Measurements from ENCODE around the gene KDM4B.

The KDM4B gene

DNA sequence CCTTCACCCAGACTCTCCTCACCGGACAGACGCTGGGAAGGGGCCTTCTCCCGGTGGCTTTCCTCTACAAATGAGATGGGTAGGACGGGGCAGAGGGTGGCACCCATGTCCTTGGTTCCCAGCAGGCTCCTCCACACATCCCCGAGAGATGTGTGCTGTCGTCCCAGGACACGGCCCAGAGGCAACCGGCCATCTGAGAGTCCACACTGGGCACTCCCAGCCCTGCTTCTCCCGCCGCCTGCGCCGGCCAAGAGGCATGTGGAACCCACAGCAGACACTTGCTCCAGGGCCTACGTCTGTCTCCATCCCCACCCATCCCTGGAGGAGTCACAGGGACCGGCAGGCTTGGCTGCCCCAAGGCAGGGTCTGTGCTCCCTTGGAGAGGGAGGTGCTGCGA lies 179.9 kb downstream of the KDM4B start:
- TF ChIP-seq, protein P1, sequence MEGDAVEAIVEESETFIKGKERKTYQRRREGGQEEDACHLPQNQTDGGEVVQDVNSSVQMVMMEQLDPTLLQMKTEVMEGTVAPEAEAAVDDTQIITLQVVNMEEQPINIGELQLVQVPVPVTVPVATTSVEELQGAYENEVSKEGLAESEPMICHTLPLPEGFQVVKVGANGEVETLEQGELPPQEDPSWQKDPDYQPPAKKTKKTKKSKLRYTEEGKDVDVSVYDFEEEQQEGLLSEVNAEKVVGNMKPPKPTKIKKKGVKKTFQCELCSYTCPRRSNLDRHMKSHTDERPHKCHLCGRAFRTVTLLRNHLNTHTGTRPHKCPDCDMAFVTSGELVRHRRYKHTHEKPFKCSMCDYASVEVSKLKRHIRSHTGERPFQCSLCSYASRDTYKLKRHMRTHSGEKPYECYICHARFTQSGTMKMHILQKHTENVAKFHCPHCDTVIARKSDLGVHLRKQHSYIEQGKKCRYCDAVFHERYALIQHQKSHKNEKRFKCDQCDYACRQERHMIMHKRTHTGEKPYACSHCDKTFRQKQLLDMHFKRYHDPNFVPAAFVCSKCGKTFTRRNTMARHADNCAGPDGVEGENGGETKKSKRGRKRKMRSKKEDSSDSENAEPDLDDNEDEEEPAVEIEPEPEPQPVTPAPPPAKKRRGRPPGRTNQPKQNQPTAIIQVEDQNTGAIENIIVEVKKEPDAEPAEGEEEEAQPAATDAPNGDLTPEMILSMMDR (IDR thresholded peaks at IDR 0.05; ENCODE audit: low read depth, low read length): no peak
- H3K4me3 ChIP-seq (replicated peaks in 1 of 2; ENCODE audit: low read depth in 2 of 2, low read length in 2 of 2): no peak overlapping the region
- no peak for DNase-seq (ENCODE audit: low read depth in 2 of 2)

DNA sequence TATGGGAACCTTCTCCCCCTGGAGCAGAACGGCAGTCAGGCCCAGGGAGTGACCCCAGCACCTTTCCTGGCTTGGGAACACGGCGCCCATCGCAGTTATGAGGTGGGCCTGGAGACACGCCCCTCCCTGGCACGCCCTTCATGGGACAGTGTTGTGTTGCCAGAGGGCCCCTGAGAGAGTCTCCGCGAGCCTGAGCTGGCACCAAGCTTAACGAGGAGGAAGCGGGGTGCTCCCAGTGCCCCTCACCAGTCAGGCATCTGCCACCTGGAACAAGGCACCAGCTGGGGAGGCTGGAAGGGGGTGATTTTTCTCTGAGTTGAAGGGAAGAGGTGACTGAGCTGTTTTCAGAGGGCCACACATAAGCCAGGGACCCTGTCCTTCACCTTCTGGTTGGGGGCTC lies 180.6 kb downstream of the KDM4B start:
- DNase-seq (ENCODE audit: low read depth in 2 of 2): no peak
- TF ChIP-seq, protein P1 (IDR thresholded peaks at IDR 0.05; ENCODE audit: low read depth, low read length): no peak
- no peak overlapping the region for H3K4me3 ChIP-seq (replicated peaks in 1 of 2; ENCODE audit: low read depth in 2 of 2, low read length in 2 of 2)

DNA sequence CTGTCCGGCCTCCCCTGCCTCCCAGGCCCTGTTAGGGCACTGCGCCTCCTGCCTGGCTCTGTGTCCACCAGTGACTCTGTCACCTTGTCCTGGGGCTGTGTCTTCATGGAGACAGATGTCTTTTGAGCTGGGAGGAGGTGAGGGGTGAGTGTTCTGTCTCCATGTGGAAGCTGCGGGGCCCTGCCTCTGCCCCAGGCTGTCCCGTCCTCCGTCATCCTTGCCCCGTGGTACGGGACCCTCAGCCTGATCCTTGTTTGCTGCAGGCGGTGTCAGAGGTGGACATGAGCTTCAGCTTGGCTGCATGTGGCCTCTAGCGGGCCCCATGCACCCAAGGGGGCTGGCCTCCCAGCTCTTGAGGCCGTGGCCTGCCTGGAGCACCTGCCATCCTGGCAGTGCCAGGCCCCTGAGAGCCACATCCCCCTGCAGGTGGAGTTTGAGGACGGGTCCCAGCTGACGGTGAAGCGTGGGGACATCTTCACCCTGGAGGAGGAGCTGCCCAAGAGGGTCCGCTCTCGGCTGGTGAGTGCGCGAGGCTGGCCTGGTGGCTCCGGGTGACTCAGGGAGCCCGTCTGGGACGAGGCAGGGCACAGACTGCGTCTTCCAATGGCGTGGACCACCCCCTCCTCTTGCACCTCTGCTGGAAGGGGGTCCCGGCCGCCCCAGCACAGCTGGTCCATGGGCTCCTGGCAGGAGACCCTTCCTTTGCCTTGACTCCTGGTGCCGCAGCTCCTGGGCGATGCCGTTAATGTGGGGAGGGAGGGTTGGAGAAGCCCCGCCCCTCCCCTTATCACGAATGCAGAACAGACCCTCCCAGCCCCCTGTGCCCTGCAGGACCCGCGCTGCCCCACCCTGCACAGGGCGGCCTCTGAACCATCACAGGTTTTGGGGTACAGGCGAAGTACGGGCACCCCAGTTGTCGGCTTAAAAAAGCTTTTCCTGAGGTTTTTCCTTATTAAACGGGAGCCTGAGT lies 181.3 kb downstream of the KDM4B start:
- no peak for DNase-seq (ENCODE audit: low read depth in 2 of 2)
- TF ChIP-seq, protein P1 (IDR thresholded peaks at IDR 0.05; ENCODE audit: low read depth, low read length): no peak
- H3K4me3 ChIP-seq (replicated peaks in 1 of 2; ENCODE audit: low read depth in 2 of 2, low read length in 2 of 2): no peak overlapping the region

DNA sequence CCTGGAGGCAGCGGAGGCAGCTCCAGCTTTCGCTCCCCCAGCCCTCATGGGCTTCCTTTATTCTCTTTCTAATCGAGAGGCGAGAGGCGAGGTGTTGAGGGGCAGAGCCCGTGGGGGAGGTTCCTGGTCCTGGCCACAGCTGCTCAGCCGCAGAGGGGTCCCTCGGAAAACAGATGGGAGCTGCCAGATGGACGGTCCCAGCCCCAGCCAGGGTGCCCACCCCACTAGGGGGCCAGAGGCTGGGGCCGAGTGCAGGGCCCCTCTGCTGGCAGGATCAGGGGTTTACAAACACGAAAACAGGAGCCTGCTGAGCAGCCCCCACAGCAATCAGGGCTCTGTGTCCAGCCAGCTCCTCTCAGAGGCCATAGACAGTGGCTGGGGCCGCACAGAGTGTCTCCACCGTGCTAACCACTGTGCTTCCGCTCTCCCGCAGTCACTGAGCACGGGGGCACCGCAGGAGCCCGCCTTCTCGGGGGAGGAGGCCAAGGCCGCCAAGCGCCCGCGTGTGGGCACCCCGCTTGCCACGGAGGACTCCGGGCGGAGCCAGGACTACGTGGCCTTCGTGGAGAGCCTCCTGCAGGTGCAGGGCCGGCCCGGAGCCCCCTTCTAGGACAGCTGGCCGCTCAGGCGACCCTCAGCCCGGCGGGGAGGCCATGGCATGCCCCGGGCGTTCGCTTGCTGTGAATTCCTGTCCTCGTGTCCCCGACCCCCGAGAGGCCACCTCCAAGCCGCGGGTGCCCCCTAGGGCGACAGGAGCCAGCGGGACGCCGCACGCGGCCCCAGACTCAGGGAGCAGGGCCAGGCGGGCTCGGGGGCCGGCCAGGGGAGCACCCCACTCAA lies 182.2 kb downstream of the KDM4B start:
- H3K4me3 ChIP-seq (replicated peaks in 1 of 2; ENCODE audit: low read depth in 2 of 2, low read length in 2 of 2): no peak overlapping the region
- TF ChIP-seq, protein P1 (IDR thresholded peaks at IDR 0.05; ENCODE audit: low read depth, low read length): no peak
- DNase-seq (ENCODE audit: low read depth in 2 of 2): no peak

DNA sequence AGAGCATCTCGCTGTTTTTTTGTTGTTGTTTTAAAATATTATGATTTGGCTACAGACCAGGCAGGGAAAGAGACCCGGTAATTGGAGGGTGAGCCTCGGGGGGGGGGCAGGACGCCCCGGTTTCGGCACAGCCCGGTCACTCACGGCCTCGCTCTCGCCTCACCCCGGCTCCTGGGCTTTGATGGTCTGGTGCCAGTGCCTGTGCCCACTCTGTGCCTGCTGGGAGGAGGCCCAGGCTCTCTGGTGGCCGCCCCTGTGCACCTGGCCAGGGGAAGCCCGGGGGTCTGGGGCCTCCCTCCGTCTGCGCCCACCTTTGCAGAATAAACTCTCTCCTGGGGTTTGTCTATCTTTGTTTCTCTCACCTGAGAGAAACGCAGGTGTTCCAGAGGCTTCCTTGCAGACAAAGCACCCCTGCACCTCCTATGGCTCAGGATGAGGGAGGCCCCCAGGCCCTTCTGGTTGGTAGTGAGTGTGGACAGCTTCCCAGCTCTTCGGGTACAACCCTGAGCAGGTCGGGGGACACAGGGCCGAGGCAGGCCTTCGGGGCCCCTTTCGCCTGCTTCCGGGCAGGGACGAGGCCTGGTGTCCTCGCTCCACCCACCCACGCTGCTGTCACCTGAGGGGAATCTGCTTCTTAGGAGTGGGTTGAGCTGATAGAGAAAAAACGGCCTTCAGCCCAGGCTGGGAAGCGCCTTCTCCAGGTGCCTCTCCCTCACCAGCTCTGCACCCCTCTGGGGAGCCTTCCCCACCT lies 183.3 kb downstream of the KDM4B start:
- DNase-seq (ENCODE audit: low read depth in 2 of 2): no peak
- TF ChIP-seq, protein P1 (IDR thresholded peaks at IDR 0.05; ENCODE audit: low read depth, low read length): no peak
- H3K4me3 ChIP-seq (replicated peaks in 1 of 2; ENCODE audit: low read depth in 2 of 2, low read length in 2 of 2): no peak overlapping the region

DNA sequence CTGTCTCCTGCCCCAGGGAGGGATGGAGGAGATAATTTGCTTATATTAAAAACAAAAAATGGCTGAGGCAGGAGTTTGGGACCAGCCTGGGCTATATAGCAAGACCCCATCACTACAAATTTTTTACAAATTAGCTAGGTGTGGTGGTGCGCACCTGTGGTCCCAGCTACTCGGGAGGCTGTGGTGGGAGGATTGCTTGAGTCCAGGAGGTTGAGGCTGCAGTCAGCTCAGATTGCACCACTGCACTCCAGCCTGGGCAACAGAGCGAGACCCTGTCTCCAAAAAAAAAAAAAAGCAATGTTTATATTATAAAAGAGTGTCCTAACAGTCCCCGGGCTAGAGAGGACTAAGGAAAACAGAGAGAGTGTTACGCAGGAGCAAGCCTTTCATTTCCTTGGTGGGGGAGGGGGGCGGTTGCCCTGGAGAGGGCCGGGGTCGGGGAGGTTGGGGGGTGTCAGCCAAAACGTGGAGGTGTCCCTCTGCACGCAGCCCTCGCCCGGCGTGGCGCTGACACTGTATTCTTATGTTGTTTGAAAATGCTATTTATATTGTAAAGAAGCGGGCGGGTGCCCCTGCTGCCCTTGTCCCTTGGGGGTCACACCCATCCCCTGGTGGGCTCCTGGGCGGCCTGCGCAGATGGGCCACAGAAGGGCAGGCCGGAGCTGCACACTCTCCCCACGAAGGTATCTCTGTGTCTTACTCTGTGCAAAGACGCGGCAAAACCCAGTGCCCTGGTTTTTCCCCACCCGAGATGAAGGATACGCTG lies 184.0 kb downstream of the KDM4B start:
- no peak overlapping the region for H3K4me3 ChIP-seq (replicated peaks in 1 of 2; ENCODE audit: low read depth in 2 of 2, low read length in 2 of 2)
- TF ChIP-seq, protein P1 (IDR thresholded peaks at IDR 0.05; ENCODE audit: low read depth, low read length): no peak
- no peak for DNase-seq (ENCODE audit: low read depth in 2 of 2)

Measured in cardiac fibroblast (primary cell).